DMS53 treated with DMSO at 0.1 percent for 48 hours (cell line): ENCODE measurements around the gene TNFSF13.

Source experiments
- DNase-seq: peaks from one replicate; lab custom pipeline; 2025; ENCODE audit not compliant: unreplicated experiment; lab: John Stamatoyannopoulos, UW

TNFSF13 gene

DNA sequence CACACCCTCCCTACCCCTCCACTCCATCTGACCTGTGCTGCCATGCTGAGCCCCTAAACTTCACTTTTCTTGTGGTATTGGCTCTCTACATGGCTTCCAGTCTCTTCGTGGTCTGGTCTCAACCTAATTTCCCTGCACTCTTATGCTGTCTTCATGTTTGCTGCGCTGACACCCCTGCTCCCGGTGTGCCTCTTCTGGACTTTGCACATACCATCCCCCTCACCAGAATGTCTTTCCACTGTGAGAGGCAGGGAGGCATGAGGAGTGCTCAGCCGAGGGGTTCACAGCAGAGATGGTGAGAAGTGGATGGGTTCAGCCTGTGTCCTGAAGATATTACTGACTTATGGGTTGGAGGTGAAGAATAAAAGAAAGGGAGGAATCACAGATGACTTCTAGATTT is 7.2 kb upstream of the TNFSF13 start:
- DNase-seq, result no peak

DNA sequence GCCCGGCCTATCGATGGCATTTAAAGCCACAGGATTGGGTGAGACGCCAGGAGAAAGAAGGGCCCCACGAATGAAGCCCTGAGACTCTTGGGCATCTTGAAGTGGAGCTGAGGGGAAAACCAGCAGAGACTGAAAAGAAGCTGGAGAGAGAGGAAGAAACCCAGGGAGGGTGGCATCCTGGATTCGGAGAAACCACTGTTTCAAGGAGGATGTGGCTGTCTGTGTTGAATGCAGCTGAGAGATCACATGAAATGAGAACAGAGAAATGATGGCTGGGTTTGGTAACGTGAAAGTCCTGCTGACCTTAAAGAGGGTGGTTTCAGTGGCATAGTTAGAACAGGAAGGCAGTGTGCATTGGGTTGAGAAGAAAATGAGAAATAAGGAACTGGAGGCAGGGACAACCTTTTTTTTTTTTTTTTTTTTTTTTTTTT is 5.9 kb upstream of the TNFSF13 start:
- no peak for DNase-seq

GRCh38 chr17:7553356-7553755 is 5.2 kb upstream of the TNFSF13 start:
- DNase-seq, result no peak

DNA sequence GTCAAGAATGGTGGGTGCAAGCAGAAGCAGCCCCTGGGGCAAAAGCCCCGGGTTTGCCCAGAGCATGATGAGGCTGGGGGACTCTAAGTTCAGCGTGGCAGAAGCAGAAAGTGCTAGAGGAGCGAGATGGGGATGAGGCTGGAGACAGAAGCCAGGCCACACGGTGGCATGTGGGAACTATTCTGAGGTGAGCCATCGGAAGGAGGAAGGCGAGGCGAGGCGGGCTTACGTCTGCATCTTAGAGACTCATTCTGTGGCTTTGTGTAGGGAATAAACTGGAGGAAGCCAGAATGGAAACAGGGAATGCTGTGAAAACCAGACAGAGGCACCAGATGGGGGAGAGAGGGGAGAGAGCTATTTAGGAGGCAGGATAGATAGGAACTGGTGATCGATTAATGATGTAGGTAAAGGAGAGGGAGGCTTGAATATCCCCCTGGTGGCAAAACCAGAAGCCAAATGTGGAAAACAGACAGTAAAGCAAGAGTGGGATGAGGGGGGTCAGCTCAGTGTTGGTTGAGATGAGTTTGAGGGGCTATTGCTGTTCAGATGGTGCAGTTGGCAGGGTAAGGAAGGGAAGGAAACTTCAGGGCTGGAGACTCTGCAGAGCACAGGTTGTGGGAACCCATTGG is 3.1 kb upstream of the TNFSF13 start:
- DNase-seq, result no peak

DNA sequence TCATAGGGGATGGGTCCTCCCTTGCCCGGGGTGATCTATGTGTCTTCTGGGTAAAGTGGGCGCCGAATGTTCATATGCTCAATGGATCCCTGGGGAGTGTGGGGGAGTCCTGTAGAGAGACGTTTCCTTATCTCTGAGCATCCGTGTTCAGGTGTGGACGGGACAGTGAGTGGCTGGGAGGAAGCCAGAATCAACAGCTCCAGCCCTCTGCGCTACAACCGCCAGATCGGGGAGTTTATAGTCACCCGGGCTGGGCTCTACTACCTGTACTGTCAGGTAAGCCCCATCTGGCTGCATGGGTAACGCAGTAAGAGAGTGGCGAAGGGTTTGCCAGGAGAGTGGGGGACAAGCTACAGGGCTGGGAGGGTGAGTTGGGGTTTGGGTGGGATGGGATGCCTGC is 1.9 kb upstream of the TNFSF13 start:
- DNase-seq, result no peak

DNA sequence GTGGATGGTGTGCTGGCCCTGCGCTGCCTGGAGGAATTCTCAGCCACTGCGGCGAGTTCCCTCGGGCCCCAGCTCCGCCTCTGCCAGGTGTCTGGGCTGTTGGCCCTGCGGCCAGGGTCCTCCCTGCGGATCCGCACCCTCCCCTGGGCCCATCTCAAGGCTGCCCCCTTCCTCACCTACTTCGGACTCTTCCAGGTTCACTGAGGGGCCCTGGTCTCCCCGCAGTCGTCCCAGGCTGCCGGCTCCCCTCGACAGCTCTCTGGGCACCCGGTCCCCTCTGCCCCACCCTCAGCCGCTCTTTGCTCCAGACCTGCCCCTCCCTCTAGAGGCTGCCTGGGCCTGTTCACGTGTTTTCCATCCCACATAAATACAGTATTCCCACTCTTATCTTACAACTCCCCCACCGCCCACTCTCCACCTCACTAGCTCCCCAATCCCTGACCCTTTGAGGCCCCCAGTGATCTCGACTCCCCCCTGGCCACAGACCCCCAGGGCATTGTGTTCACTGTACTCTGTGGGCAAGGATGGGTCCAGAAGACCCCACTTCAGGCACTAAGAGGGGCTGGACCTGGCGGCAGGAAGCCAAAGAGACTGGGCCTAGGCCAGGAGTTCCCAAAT is 1.3 kb upstream of the TNFSF13 start:
- no peak for DNase-seq

GRCh38 chr17:7557775-7558543 is 591 bp upstream of the TNFSF13 start:
- DNase-seq, result peak; percentile 91

DNA sequence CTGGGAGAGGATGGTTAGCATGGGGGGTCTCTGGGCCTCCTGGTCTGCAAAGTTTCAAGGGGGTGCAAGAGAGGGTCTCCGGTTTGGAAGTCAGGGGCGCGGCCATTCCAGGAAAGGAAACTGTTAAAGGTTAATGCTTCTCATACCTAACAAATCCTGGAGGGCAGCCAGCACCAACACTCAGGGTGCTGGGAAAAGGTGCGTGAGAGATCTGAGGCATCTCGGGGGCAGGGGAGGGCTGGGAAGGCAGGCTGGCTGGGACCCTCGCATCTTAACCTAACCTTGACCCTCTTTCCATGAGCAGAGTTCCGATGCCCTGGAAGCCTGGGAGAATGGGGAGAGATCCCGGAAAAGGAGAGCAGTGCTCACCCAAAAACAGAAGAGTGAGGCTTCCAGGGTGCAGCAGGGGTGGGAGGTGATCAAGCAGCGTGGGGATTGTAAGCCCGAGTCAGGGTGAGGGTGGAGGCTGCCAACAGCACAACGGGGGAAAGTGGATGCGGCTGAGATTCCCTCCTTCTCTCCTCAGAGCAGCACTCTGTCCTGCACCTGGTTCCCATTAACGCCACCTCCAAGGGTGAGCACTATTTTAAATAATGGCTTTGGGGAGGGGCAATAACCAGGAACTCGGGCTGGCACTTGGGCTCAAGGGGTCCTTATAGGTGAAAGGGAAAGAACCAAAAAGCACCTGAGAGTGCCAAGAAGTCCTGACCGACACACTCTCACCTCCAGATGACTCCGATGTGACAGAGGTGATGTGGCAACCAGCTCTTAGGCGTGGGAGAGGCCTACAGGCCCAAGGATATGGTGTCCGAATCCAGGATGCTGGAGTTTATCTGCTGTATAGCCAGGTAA is 996 bp downstream of the TNFSF13 start:
- DNase-seq, result no peak

DNA sequence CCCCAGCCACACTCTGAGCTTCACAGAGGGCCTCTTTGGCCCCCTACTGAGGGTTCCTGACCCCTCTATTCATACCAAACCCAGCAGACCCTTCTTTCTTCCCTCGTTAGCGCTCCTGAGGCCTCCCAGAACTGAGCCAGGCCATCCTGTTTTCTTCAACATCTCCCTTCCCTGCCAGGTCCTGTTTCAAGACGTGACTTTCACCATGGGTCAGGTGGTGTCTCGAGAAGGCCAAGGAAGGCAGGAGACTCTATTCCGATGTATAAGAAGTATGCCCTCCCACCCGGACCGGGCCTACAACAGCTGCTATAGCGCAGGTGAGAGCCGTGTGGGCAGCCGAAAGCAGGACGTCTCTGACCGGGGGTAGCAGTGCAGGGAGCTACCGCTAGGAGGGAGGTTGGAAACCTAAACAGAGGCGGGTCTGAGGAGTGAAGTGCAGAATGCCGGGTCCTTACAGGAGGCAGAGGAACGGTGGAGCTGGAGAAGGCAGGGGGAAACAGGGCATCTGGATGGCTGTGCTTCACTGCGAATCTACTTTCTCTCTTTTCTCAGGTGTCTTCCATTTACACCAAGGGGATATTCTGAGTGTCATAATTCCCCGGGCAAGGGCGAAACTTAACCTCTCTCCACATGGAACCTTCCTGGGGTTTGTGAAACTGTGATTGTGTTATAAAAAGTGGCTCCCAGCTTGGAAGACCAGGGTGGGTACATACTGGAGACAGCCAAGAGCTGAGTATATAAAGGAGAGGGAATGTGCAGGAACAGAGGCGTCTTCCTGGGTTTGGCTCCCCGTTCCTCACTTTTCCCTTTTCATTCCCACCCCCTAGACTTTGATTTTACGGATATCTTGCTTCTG is 1.9 kb downstream of the TNFSF13 start:
- DNase-seq, result peak; percentile 56

DNA sequence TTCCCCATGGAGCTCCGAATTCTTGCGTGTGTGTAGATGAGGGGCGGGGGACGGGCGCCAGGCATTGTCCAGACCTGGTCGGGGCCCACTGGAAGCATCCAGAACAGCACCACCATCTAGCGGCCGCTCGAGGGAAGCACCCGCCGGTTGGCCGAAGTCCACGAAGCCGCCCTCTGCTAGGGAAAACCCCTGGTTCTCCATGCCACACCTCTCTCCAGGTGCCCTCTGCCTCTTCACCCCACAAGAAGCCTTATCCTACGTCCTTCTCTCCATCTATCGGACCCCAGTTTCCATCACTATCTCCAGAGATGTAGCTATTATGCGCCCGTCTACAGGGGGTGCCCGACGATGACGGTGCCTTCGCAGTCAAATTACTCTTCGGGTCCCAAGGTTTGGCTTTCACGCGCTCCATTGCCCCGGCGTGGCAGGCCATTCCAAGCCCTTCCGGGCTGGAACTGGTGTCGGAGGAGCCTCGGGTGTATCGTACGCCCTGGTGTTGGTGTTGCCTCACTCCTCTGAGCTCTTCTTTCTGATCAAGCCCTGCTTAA is 2.6 kb downstream of the TNFSF13 start:
- DNase-seq, result peak; percentile 92

DNA sequence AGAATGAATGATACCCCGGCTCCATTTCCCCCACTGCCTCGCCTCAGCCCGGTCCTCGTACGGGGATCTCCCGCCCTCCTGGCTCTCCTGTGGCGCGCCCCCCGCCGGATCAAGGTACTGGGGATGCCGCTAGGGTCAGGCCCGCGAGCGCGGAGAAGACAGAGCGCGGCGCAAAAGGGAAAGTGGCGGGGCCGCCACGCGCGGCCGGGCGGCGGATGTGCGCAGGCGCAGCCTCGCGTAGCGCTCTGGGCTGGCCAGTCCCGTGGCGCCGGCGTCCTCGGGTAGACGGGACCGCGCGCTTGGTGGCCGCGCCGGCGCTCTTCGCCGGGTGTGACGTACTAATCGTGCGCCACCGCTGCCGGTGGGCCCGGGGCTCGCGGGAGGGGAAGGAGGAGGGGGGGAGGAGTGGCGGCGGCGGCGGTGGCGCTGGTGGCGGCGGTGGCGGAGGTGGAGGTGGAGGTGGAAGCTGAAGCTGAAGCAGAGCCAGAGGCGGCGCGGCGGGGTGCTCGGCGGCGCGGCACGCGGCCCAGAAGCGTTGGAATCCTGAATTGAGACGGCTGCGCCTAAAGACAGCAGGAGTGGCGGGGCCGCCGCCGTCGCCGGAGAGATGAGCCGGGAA is 3.1 kb downstream of the TNFSF13 start, which contains the start of gene SENP3:
TSS of gene SENP3 (plus strand) at position 331 of the 619 bp plus-strand sequence. CDS start 1,158 bp downstream, outside the sequence.
- DNase-seq, result peak; percentile 88

DNA sequence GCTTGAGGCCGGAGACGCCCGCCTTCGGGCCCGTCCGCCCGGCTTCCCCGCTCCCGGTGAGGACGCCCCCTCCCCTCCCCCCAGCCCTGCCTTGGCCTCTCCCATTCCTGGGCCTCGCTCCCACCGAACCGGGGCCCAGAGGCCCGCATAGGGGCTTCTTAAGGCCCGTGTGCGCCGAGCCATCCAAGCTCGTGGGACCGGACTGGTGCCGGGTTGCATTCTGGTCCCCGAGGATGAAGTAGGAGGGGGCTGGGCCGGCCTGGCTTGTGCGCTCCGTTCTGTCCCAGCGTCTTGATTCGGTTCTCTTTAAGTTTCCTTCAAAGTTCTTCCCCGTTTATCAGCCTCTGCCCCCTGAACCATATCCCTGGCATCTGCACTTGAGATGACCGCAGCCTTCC is 3.7 kb downstream of the TNFSF13 start:
- no peak for DNase-seq

DNA sequence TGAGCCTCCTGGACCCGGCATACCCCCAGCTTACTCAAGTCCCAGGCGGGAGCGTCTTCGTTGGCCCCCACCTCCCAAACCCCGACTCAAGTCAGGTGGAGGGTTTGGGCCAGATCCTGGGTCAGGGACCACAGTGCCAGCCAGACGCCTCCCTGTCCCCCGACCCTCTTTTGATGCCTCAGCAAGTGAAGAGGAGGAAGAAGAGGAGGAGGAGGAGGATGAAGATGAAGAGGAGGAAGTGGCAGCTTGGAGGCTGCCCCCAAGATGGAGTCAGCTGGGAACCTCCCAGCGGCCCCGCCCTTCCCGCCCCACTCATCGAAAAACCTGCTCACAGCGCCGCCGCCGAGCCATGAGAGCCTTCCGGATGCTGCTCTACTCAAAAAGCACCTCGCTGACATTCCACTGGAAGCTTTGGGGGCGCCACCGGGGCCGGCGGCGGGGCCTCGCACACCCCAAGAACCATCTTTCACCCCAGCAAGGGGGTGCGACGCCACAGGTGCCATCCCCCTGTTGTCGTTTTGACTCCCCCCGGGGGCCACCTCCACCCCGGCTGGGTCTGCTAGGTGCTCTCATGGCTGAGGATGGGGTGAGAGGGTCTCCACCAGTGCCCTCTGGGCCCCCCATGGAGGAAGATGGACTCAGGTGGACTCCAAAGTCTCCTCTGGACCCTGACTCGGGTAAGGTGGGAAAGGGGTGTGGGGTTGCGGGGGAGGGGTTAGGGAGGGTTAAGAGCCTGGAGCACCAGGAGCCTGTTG is 4.7 kb downstream of the TNFSF13 start:
- no peak for DNase-seq

DNA sequence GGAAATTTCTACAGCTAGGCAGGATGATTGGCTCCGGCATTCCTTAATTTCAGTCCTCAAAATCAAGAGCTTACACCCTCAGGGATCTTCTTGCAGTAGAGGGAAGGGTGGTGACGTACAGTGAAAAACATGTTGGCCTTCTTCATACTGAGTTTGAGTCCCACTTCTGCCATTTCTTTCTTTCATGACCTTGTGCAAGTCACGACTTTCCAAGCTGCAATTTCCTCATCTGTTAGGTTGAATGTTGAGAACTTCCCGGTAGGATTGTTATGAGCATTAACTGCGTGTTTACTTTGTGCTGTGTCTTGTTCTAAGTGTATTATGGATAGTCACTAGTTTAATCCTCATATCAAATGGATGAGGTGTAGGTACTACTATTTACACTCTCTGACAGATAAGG is 11.0 kb downstream of the TNFSF13 start:
- no peak for DNase-seq

DNA sequence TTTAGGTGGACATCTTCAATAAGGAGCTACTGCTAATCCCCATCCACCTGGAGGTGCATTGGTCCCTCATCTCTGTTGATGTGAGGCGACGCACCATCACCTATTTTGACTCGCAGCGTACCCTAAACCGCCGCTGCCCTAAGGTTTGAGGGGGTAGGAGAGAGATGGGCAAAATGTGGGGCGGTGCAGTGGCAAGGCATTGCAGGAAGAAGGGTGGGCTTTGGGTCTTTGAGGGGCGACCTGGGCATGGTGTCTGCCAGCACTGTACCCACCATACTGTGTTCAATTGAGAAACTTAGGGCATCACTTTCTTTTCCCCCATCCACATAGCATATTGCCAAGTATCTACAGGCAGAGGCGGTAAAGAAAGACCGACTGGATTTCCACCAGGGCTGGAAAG is 11.8 kb downstream of the TNFSF13 start:
- no peak for DNase-seq

- no peak for DNase-seq
Measured at GRCh38 chr17:7572338-7572587, 13.7 kb downstream of the TNFSF13 start.

DNA sequence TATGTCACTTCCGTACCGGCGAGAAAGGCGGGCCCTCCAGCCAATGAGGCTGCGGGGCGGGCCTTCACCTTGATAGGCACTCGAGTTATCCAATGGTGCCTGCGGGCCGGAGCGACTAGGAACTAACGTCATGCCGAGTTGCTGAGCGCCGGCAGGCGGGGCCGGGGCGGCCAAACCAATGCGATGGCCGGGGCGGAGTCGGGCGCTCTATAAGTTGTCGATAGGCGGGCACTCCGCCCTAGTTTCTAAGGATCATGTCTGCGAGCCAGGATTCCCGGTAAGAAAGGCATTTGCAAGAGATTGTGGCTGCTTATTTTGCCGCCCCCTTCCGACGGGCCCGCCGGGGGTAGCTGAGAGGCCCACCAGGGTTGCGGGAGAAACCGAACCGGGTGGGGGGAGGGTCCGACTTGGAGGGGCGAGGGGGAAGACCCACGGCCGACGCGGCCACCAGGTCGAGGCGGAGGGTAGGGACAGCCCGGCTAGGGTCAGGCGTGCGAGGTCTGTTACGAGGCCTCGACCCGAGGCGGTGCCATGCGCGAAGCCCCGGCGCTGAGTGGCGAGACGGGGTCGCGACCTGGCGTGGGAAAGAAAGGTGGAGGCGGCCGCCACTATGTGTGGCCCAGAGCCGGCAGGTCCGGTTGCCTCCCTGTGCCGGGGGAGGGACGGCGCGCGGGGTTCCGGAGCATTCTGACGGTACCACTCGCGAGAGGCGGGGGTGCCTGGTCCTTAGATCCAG is 14.2 kb downstream of the TNFSF13 start:
- peak; percentile 99 for DNase-seq

DNA sequence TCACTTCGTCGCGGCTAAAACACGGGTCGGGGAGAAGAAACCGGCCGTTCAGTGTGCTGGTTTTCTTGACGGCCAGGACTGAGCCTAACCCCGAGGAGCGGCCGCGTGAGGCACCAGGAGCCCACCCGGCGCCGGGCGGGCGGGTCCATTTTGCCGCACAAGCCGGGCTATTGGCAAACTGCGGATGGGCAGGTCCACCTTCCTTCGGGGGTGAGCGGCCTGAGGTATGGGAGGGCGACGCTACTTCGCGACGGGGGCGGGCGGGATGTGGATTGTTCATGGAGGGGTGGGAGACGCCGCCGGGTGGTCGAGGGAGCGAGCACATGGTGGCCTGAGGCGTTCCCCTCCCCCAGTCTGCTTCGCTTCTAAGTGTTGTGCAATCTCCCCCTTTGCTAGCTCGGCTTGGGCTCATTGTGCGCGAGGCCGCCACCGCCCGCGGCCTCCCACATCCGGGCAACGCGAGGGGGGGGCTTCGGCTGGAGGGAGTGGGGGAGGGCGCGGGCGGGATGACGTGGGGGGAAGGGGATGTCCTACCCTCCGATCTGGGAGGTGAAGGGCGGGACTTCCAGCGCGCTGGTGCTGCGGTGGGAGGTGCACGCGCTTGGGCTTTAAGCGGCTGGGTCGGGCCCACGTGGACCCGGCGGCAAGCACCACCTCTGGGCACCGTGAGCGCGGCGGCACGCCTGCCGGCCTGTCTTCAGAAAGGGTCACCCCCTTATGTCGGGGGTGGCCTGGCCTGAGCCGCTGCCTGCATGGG is 15.0 kb downstream of the TNFSF13 start:
- peak; percentile 82 for DNase-seq
